ENCODE results near the gene ZNF543.
"Not testable (repeated sequence)": the region's sequence is repeated elsewhere in the genome, so short reads cannot be mapped to it uniquely, and the experiment has no call there.

ZNF543 gene

GRCh38 chr19:57320180-57321084, at the start of gene ZNF543:
ZNF543 (plus strand) TSS chr19:57320472; CDS start chr19:57320854, 382 bp downstream.
- TF ChIP-seq, protein P1, sequence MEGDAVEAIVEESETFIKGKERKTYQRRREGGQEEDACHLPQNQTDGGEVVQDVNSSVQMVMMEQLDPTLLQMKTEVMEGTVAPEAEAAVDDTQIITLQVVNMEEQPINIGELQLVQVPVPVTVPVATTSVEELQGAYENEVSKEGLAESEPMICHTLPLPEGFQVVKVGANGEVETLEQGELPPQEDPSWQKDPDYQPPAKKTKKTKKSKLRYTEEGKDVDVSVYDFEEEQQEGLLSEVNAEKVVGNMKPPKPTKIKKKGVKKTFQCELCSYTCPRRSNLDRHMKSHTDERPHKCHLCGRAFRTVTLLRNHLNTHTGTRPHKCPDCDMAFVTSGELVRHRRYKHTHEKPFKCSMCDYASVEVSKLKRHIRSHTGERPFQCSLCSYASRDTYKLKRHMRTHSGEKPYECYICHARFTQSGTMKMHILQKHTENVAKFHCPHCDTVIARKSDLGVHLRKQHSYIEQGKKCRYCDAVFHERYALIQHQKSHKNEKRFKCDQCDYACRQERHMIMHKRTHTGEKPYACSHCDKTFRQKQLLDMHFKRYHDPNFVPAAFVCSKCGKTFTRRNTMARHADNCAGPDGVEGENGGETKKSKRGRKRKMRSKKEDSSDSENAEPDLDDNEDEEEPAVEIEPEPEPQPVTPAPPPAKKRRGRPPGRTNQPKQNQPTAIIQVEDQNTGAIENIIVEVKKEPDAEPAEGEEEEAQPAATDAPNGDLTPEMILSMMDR (IDR thresholded peaks at IDR 0.05; ENCODE audit: extremely low read depth, insufficient read depth, missing control alignments): no peak
- in situ Hi-C loops (cut with MboI; ENCODE audit: low pct_unique_long_range_greater_than_20kb, low sequenced_read_pairs, unreplicated experiment): no loop called here
- peak; percentile 98 for DNase-seq (ENCODE audit: low spot score)

- DNase-seq (ENCODE audit: low spot score): no peak
- in situ Hi-C loops (cut with MboI; ENCODE audit: low pct_unique_long_range_greater_than_20kb, low sequenced_read_pairs, unreplicated experiment): no loop called here
These were observed 49.0 kb upstream of the ZNF543 start for GRCh38 chr19:57271280-57271679.

GRCh38 chr19:57273014-57273413, 47.3 kb upstream of the ZNF543 start:
- in situ Hi-C loops (cut with MboI; ENCODE audit: low pct_unique_long_range_greater_than_20kb, low sequenced_read_pairs, unreplicated experiment): no loop called here
- DNase-seq (ENCODE audit: low spot score): no peak

More at GRCh38 chr19:57271280-57271679, 49.0 kb upstream of the ZNF543 start:
- TF ChIP-seq, protein P1 (IDR thresholded peaks at IDR 0.05; ENCODE audit: extremely low read depth, insufficient read depth, missing control alignments): no peak

DNA sequence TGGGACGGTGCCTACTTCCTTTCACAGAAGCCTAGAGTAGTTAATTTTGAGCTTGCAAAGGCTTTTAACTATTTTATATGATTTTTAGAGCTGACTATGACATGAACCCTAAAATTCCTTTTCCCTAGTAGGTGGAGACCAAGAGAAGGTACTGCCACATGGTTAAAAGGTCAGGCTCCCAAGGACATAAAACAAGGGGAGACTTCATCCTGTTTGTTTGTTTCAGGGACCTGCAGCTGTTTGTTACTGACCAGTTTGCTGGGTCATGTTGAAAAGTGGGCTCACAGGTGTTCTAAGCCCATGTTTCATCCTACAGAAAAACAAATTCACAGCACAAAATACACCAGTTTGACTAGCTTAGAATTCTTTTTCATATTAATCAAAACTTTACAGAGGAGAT, 43.8 kb upstream of the ZNF543 start:
- in situ Hi-C loops (cut with MboI; ENCODE audit: low pct_unique_long_range_greater_than_20kb, low sequenced_read_pairs, unreplicated experiment): no loop called here
- DNase-seq (ENCODE audit: low spot score): no peak
- TF ChIP-seq, protein P1 (IDR thresholded peaks at IDR 0.05; ENCODE audit: extremely low read depth, insufficient read depth, missing control alignments): no peak

More at GRCh38 chr19:57273014-57273413, 47.3 kb upstream of the ZNF543 start:
- TF ChIP-seq, protein P1 (IDR thresholded peaks at IDR 0.05; ENCODE audit: extremely low read depth, insufficient read depth, missing control alignments): no peak

- DNase-seq (ENCODE audit: low spot score); in situ Hi-C loops (cut with MboI; ENCODE audit: low pct_unique_long_range_greater_than_20kb, low sequenced_read_pairs, unreplicated experiment): not testable (repeated sequence)
These were observed 41.8 kb upstream of the ZNF543 start for GRCh38 chr19:57278481-57278880.

DNA sequence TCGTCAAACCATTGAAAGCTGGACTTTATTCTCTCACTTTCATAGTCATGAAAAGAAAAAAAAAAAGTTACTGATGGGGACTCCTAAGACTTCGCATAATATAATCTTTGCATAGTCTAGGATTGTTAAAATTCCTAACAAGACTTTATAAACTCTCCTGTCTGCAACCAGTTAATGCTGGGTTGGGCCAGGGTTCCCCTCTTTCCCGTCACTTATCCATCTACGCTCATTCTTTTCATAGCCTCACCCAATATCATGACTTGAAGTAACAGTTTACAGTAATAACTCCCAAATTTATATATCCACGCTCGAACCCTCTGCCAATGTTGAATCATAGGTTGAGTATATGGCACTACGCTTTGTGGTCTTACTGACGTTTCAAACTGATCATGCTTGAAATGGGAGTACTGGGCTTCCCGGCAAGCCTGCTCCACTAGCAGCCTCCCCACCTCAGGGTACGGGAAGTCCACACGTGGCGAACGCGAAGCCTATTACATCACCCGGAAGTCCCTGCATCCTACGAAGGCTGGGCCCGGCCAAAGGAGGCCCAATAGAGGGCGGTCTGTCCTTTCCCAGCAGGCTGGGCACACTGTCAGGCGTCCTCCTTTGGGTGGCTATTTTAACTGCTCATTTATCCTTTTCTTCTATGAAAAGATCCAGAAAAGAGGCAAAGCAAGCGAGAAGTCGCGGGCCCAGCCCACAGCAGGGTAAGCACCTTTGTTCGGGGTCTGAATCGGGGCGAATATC, 40.7 kb upstream of the ZNF543 start:
- in situ Hi-C loops (cut with MboI; ENCODE audit: low pct_unique_long_range_greater_than_20kb, low sequenced_read_pairs, unreplicated experiment): no loop called here
- TF ChIP-seq, protein P1 (IDR thresholded peaks at IDR 0.05; ENCODE audit: extremely low read depth, insufficient read depth, missing control alignments): peak; percentile 52
- DNase-seq (ENCODE audit: low spot score): peak; percentile 84
